Islet precursor cell (in vitro differentiated cells): Measurements from ENCODE around the gene NDUFAB1.
"Not testable (repeated sequence)": the region's sequence is repeated elsewhere in the genome, so short reads cannot be mapped to it uniquely, and the experiment has no call there.

Experiments
- DNase-seq: peaks from one replicate; pipeline ENCODE4 v3.0.0-alpha.2; 2018

NDUFAB1 gene

DNA sequence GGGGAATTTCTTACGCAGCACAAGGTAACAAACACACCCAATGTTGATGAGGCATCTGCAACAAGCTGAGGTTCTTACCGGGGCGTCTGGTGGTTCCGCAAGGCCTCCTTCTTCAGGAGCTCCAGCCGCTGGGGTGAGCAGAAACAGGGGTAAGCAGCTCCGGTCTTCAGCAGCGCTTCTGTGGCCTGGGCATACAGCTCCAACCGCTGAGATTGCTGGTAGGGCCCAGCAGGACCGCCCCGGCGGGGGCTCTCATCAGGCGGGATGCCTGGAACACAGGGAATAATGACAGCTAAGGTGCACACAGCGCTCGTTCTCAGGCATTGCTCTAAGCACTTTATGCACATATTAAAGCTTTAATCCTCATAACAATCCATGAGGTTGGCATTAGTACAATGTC is 51.7 kb downstream of the NDUFAB1 start:
- no peak for DNase-seq

DNA sequence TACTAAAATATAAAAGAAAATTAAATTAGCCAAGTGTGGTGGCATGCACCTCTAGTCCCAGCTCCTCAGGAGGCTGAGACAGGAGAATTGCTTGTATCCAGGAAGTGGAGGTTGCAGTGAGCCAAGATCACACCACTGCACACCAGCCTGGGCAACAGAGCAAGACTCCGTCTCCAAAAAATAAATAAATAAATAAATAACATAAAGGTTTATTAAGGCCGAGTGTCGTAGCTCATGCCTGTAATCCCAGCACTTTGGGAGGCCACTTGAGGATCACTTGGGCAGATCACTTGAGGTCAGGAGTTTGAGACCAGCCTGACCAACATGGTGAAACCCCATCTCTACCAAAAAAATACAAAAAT is 55.3 kb downstream of the NDUFAB1 start:
- DNase-seq, result not testable (repeated sequence)

DNA sequence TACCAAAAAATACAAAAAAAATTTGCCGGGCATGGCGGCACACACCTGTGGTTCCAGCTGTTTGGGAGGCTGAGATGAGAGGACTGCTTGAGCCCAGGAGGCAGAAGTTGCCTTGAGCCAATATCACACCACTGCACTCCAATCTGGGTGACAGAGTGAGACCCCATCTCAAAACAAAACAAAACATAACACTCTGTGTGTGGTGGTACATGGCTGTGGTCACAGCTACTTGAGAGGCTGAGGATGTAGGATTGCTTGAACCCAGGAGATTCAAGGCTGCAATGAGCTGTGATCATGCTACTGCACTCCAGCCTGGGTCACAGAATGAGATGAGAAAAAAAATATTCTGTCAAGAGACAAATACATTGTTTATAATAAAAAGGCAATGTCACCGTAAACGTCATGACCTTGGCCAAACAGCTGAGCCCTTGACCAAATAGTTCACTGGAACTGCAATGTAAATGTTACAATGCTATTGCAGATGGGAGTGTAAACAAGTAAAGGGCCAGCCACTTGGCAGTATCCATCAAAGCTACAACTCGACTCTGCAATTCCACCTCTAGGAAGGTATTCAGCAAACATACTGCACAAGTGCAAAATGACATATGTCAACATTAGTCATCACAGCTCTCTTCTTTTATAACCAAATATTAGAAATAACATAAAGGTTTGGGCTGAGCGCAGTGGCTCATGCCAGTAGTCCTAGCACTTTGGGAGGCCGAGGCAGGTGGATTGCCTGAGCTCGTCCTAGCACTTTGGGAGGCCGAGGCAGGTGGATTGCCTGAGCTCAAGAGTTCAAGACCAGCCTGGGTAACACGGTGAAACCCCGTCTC is 55.9 kb downstream of the NDUFAB1 start:
- DNase-seq, result no peak

DNA sequence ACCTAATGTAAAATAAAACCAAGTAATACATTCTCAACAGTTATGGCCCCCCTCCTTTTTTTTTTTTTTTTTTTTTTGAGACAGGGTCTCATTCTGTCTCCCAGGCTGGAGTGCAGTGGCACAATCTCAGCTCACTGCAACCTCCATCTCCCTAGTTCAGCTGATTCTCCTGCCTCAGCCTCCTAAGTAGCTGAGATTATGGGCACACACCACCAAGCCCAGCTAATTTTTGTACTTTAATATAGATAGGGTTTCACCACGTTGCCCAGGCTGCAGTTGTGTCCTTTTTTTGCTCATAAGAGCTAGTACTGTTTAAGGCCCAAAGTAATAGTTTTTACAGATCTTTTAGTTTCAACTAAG is 57.2 kb downstream of the NDUFAB1 start:
- no peak for DNase-seq

DNA sequence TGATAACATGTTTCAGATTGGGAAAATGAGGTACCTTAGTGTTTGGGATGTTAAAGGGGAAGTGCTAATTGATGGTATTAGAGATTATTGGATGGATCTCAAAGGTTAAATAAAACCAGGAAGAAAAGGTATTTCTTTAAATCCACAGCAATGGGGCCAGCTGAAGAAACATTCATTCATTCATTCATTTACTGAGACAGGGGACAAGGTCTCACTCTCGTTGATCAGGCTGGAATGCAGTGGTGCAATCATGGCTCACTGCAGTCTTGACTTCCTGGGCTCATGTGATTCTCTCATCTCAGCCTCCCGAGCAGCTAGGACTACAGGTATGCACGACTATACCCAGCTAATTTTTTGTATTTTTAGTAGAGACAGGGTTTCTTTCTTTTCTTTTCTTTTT is 58.7 kb downstream of the NDUFAB1 start:
- DNase-seq, result no peak

DNA sequence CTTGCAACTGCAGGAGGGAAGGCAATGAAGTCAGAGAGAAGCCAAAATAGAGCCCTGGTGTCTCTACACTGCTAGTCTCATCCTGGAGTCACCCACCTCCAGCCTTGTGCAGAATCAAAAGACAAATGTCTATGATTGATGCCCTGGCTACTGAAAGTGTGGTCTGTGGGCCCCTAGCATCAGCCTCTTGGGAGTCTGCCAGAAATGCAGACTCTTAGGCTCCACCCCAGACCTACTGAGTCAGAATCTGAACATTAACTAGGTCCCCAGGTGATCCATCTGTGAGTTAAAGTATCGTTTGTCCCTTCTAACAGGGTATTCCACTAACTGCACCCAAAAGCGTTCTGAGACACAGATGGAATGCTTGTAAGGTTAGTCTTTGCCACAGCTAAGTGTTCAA is 60.2 kb downstream of the NDUFAB1 start:
- DNase-seq, result no peak

DNA sequence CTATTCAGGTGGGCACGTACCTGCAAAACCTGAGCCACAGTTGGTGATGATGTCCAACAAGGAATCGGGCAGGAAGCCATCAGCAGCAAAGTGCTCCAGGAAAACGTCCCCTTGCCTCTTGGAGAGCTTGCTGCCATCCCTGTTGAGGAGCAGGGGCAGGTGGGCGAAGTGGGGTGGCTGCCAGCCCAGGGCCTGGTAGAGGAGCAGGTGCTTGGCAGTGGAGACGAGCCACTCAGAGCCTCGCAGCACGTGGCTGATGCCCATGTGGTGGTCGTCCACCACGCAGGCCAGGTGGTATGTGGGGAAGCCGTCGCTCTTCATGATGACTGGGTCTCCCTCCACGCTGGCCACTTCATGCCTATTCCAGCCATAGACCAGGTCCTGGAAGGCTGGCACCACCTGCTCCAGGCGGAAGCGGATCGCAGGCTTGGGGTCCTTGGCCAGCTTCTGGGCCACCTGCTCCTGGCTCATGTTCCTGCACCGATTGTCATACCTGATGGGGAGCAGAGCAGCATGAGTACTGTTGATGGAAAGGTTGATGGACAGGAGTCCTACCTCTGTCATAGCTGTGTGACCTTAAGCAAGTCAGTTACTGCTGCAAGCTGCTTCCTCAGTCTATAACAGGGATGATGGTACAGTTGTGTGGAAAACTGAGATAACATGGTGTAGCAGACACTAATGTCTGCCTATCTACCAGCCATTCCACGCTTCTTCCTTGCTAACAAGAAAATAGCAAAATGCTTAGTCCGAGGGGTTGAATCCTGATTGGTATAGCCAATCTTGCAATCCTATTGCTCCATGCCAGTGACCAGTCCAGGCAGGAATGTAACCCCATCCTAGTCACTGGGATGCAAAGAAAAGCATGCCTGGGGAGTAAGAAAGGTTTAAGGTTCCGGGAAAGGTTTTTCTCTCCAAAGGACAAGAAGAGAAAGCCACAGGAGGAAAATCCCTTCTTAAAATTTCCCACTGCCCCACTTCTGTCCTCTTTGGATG is 61.0 kb downstream of the NDUFAB1 start:
- DNase-seq, result no peak

DNA sequence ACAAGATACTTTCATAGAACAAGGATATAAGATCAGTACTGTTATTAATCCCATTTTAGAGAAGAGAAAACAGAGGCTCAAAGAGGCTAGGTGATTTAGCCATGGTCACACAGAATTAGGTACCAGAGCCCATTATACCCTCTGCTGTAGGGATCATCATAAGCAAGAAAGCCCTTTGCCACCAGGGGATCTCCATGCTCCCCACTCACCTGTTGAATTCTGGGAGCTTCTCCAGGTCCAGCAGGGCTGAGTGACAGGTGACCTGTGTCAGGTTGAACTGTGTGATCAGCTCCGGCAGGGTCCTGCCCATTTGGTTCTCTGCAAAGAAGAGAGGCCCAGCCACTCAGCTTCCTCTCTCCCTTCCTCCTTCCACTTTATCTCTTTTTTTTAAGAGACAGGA is 63.7 kb downstream of the NDUFAB1 start:
- DNase-seq, result no peak
